Neural crest cell (in vitro differentiated cells): ENCODE results near the gene DENND1B. TPM values are rescaled to one million over a fixed set of nuclear protein-coding genes. Genes with fewer than 3 reads are reported as not detected.

Source experiments
- DNase-seq: peaks from one replicate; pipeline ENCODE4 v3.0.0; 2021; ENCODE audit warnings: low read depth, mixed read lengths, low spot score
- H3K27ac Mint-ChIP-seq: one replicate; pipeline ENCODE4 v1.8.0; 2021; ENCODE audit warnings: mild to moderate bottlenecking, mixed read lengths; ENCODE audit not compliant: unreplicated experiment
- H3K27me3 Mint-ChIP-seq: 2 replicates; pipeline ENCODE4 v1.8.0; 2021; ENCODE audit warnings: low read depth, mild to moderate bottlenecking, mixed read lengths
- H3K36me3 Mint-ChIP-seq: 2 replicates; pipeline ENCODE4 v1.8.0; 2021; ENCODE audit warnings: low read depth, mild to moderate bottlenecking, mixed read lengths
- H3K4me1 Mint-ChIP-seq: 2 replicates; pipeline ENCODE4 v1.8.0; 2021; ENCODE audit warnings: mixed read lengths
- H3K4me3 Mint-ChIP-seq: one replicate; pipeline ENCODE4 v1.8.0; 2021; ENCODE audit warnings: mild to moderate bottlenecking, mixed read lengths
- H3K9me3 Mint-ChIP-seq: 2 replicates; pipeline ENCODE4 v1.8.0; 2021; ENCODE audit warnings: mixed read lengths
- CTCF ChIP-seq: fragments of 200-600 bp; sonication (generic); conservative IDR thresholded peaks from 2 replicates; pipeline ENCODE4 v1.5.0; 2021; ENCODE audit warnings: antibody characterized with exemption, mild to moderate bottlenecking
- total RNA-seq: library from RNA; stranded (reverse); gene quantifications from 2 replicates; pipeline ENCODE4 v1.2.1, GENCODE V29; 2021

The DENND1B gene
- total RNA-seq, 1 donor from 2014 or later, result 6.5 TPM

DNA sequence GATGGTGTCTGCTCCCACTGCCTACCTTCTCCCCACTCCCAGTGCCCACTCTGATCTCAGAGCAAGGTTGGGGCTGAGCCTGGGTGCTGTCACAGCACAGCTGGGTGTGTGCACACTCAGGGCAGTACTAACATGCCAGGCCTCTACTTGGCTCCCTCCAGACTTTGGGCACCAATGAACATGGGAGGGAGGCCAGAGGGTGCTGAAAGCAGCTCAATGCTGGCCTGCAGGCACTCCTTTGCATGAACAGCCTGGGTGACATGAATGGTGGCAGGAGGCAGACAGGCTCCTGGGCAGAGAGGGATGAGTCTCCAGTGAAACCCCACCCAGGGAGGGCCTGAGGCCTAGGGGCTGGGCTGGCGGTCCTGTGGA, 25.8 kb upstream of the DENND1B start:
- Mint-ChIP-seq H3K9me3 (peaks cover 21% of the 10 kb centered on the region), H3K36me3 (peaks cover 17% of the 10 kb centered on the region), H3K4me1 (peaks cover 4% of the 10 kb centered on the region), H3K27ac (no peak overlapping the region), H3K4me3 (no peak overlapping the region), H3K27me3 (no peaks in the 10 kb centered on the region)
- TF ChIP-seq CTCF, result no peak
- DNase-seq, result no peak

- peaks cover 4% of the 10 kb centered on the region for H3K4me1 Mint-ChIP-seq
- no peak for TF ChIP-seq CTCF
- DNase-seq, result no peak
- peaks cover 17% of the 10 kb centered on the region for H3K36me3 Mint-ChIP-seq
- H3K27me3 Mint-ChIP-seq, result no peaks in the 10 kb centered on the region
- no peak overlapping the region for H3K4me3 Mint-ChIP-seq
- no peak overlapping the region for H3K27ac Mint-ChIP-seq
- peaks cover 21% of the 10 kb centered on the region for H3K9me3 Mint-ChIP-seq
These were observed 25.3 kb upstream of the DENND1B start for GRCh38 chr1:197800379-197801110.

DNA sequence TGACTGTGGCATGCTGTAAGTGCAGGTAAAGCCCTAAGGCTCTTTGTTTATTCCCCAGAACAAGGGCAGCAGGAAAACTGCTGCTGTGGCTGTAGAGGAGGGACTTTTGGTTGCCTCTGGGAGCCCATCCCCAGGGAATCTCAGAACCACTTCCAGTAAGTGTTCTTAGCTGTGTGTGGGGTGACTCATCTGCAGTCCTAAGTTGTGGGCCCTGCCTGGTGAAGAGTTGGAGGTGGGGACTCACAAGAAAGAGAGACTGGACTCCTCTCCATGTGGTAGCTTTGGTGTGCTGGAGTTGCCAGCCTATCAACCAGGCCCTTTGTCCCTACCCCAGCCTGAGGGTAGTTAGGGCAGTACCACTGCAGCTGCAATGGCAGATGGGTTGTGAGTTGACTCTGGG, 24.0 kb upstream of the DENND1B start:
- peaks cover 21% of the 10 kb centered on the region for H3K9me3 Mint-ChIP-seq
- H3K27me3 Mint-ChIP-seq, result no peaks in the 10 kb centered on the region
- H3K36me3 Mint-ChIP-seq, result peaks cover 17% of the 10 kb centered on the region
- H3K4me1 Mint-ChIP-seq, result peaks cover 4% of the 10 kb centered on the region
- H3K4me3 Mint-ChIP-seq, result no peak overlapping the region
- no peak for DNase-seq
- TF ChIP-seq CTCF, result no peak
- H3K27ac Mint-ChIP-seq, result no peak overlapping the region

DNA sequence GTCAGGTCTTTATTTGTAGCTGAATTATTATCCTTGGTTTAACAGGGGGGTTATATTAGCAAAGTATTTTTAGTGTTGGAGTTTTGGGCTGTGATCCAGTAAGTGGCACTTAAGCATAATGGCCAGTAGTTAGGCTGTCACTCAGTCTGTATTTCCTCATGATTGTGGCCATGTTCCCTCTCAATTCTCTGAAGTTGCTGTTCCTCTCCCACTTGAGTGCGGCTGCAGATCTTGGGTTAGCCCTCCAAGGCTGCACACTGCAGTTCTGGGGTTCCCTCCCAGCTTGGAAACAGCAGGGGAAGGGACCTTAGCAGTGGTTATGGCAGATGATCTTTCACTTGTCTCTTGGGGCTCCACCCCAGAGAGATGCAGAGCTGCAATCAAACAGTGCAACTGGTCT, 23.2 kb upstream of the DENND1B start:
- H3K4me1 Mint-ChIP-seq, result peaks cover 4% of the 10 kb centered on the region
- peaks cover 17% of the 10 kb centered on the region for H3K36me3 Mint-ChIP-seq
- no peak for TF ChIP-seq CTCF
- no peak for DNase-seq
- H3K27ac Mint-ChIP-seq, result no peak overlapping the region
- no peaks in the 10 kb centered on the region for H3K27me3 Mint-ChIP-seq
- H3K9me3 Mint-ChIP-seq, result peaks cover 21% of the 10 kb centered on the region
- no peak overlapping the region for H3K4me3 Mint-ChIP-seq

GRCh38 chr1:197797010-197797409, 21.7 kb upstream of the DENND1B start:
- Mint-ChIP-seq H3K4me3 (no peak overlapping the region), H3K27ac (no peak overlapping the region), H3K36me3 (peaks cover 17% of the 10 kb centered on the region), H3K9me3 (peaks cover 21% of the 10 kb centered on the region), H3K4me1 (peaks cover 3% of the 10 kb centered on the region), H3K27me3 (no peaks in the 10 kb centered on the region)
- no peak for DNase-seq
- no peak for TF ChIP-seq CTCF
